ENCODE data around the gene CACNA1F. TPM values are rescaled to one million over a fixed set of nuclear protein-coding genes. Genes with fewer than 3 reads are reported as not detected.
A peak's percentile ranks its signal among the peaks of the same experiment; 100 is the strongest.

The CACNA1F gene
- total RNA-seq, 1 donor from 2014 or later: 3.0 TPM

DNA sequence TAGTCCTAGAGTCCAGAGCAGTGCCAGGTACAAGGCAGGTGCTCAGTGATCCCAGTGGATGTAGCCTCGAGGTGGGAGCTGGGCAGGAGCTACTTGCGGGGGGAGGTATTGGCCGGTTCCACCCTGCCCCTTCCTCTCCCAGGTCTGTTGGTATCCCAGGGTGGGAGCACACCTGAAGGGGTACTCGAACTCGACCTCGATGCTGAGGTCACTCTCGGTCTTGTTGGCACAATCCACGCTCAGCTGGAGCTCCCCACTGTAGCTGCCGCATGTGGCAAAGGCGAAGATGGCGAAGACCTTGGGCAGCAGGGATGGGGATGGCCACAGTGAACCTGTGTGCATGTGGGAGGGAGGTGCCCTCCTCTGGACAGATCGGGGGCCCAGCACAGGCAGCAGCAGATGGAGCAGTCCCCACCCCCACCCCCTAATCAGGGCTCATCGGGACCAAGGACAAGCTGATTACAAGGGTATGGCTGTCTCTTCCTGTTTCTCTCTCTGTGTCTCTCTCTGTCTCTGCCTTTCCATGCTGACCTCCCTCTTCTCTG lies 35.5 kb downstream of the CACNA1F start:
- TF ChIP-seq, protein P1, sequence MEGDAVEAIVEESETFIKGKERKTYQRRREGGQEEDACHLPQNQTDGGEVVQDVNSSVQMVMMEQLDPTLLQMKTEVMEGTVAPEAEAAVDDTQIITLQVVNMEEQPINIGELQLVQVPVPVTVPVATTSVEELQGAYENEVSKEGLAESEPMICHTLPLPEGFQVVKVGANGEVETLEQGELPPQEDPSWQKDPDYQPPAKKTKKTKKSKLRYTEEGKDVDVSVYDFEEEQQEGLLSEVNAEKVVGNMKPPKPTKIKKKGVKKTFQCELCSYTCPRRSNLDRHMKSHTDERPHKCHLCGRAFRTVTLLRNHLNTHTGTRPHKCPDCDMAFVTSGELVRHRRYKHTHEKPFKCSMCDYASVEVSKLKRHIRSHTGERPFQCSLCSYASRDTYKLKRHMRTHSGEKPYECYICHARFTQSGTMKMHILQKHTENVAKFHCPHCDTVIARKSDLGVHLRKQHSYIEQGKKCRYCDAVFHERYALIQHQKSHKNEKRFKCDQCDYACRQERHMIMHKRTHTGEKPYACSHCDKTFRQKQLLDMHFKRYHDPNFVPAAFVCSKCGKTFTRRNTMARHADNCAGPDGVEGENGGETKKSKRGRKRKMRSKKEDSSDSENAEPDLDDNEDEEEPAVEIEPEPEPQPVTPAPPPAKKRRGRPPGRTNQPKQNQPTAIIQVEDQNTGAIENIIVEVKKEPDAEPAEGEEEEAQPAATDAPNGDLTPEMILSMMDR (IDR thresholded peaks at IDR 0.05): no peak
- Mint-ChIP-seq H3K27ac (no peak overlapping the region), H3K4me1 (peaks cover 12% of the 10 kb centered on the region), H3K9me3 (no peaks in the 10 kb centered on the region), H3K4me3 (no peak overlapping the region), H3K36me3 (ENCODE audit: low read depth) (no peaks in the 10 kb centered on the region), H3K27me3 (no peaks in the 10 kb centered on the region)
- POLR2A ChIA-PET: no interaction called here
- DNase-seq (no peak), ATAC-seq (ENCODE audit: low read depth) (no peak)
- intact Hi-C loops (cut with micrococcal nuclease): loop anchor here (10.0 kb wide), 2 partner anchors 283 to 1543 kb away; partner anchors contain the start of genes ELK1, PIM2, SLC35A2 and UXT
- CTCF ChIA-PET: no interaction called here

DNA sequence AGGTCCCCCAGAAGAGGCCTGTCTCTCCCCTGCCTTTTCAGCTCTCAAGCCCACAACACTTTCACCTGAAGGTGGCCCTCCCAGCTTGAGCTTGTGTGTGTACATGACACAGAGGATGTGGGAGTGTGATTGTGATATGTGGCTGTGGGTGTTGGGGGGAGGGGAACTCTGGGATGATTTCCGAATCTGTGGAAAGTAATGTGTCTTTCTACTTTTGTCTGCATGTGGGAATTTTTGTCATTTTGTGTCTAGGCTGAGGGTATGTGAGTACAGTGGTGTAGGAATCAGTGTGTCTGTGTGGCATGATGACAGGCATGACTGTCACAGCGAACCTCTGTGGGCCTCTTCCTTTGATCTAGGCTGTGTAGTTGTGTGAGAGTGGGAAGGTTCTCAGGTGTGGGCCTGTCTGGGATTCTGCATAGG lies 39.6 kb downstream of the CACNA1F start:
- Mint-ChIP-seq H3K27me3 (no peaks in the 10 kb centered on the region), H3K4me1 (peaks cover 29% of the 10 kb centered on the region), H3K4me3 (peak overlapping the region; percentile 3), H3K27ac (no peak overlapping the region), H3K36me3 (ENCODE audit: low read depth) (peaks cover 2% of the 10 kb centered on the region), H3K9me3 (no peaks in the 10 kb centered on the region)
- CTCF ChIA-PET: interaction anchor here (1.2 to 2.0 kb wide), 2 partner anchors 26 to 75 kb away, joined by 4 to 10 read pairs; no protein-coding TSS in a partner anchor
- POLR2A ChIA-PET: interaction anchor here (0.6 kb wide), 1 partner anchor 42 kb away, joined by 3 read pairs; the partner anchor contains the start of gene CCDC22
- ATAC-seq (ENCODE audit: low read depth) (no peak), DNase-seq (no peak)
- TF ChIP-seq, protein P1 (IDR thresholded peaks at IDR 0.05): no peak
- intact Hi-C loops (cut with micrococcal nuclease): loop anchor here (5.0 to 10.0 kb wide), 4 partner anchors 36 to 1539 kb away; partner anchors contain the start of genes ELK1, PIM2, SLC35A2 and USP27X

DNA sequence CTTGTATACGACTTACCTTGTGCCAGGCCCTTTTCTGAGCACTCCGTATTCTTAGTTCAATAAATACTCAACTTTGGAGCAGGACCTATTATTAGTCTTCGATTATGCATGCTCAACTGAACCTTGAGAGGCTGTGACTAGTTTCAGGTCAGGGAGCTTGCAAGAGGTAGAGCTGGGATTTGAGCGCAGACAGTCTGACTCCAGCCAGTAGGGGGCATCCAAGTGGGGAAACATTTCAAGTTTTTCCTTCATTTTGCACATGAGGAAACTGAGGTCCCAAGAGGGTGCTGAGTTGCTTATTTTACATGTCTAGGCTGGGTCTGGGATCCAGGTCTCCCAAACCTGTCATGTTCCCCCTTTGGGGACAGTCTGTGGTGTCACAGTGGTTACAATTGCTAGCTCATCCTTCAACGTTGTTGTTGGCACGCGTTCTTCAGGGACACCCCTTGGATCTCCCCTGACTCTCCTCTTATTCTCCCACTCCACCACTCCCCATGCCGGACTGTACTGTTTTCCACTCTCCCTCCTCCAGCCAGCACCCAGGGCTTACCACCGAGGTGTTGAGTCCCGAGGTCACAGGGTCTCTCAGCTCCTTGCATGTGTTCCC lies 40.3 kb downstream of the CACNA1F start:
- CTCF ChIA-PET: interaction anchor here (1.0 to 2.0 kb wide), 7 partner anchors 9 to 561 kb away, joined by 3 to 10 read pairs (median 4); no protein-coding TSS in a partner anchor
- Mint-ChIP-seq H3K27ac (no peak overlapping the region), H3K9me3 (no peaks in the 10 kb centered on the region), H3K27me3 (no peaks in the 10 kb centered on the region), H3K4me1 (peaks cover 26% of the 10 kb centered on the region), H3K4me3 (peak overlapping the region; percentile 32), H3K36me3 (ENCODE audit: low read depth) (peaks cover 2% of the 10 kb centered on the region)
- intact Hi-C loops (cut with micrococcal nuclease): loop anchor here (5.0 to 10.0 kb wide), 4 partner anchors 36 to 1538 kb away; partner anchors contain the start of genes ELK1, PIM2, SLC35A2 and USP27X
- POLR2A ChIA-PET: interaction anchor here (1.0 to 4.6 kb wide), 2 partner anchors 25 to 37 kb away, joined by 5 to 48 read pairs; no protein-coding TSS in a partner anchor
- TF ChIP-seq, protein P1 (IDR thresholded peaks at IDR 0.05): no peak
- ATAC-seq (ENCODE audit: low read depth): no peak
- DNase-seq: no peak

DNA sequence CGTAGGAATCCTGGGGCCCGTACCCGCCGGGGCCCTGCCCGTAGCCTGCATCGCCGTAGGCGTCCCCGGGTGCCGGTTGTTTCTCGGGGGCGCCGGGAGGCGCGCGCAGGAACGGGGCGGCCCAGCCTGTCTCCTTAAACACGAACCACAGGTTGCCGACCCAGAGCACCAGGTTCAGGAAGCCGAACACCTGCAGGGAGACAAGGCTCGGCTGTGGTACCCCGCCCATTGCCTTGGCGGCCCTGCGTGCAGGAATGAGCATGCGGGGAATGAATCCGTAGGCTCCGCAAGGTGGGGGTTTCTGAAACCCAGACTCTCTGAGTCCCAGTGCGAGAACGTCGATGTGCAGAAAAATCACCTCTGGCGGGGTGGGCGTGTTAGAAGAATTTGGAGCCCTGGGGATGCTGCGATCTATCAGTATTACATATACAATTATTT lies 41.5 kb downstream of the CACNA1F start:
- H3K27me3 Mint-ChIP-seq: no peaks in the 10 kb centered on the region
- peaks cover 2% of the 10 kb centered on the region for H3K36me3 Mint-ChIP-seq (ENCODE audit: low read depth)
- H3K4me3 Mint-ChIP-seq: peak overlapping the region; percentile 92
- peaks cover 26% of the 10 kb centered on the region for H3K4me1 Mint-ChIP-seq
- ATAC-seq (ENCODE audit: low read depth) (peak; percentile 1), DNase-seq (no peak)
- intact Hi-C loops (cut with micrococcal nuclease): loop anchor here (1.0 to 10.0 kb wide), 11 partner anchors 9 to 1537 kb away; partner anchors contain the start of genes ELK1, GPKOW, PIM2 and PPP1R3F
- ChIA-PET POLR2A (interaction anchor here (0.6 to 4.6 kb wide), 20 partner anchors 9 to 254 kb away, joined by 3 to 48 read pairs (median 5); partner anchors contain the start of genes CCDC22, GRIPAP1, OTUD5 and PLP2), CTCF (interaction anchor here (0.6 to 2.0 kb wide), 6 partner anchors 24 to 107 kb away, joined by 3 to 10 read pairs (median 4); no protein-coding TSS in a partner anchor)
- TF ChIP-seq, protein P1 (IDR thresholded peaks at IDR 0.05): no peak
- peak overlapping the region; percentile 96 for H3K27ac Mint-ChIP-seq
- no peaks in the 10 kb centered on the region for H3K9me3 Mint-ChIP-seq
